ENCODE measurements around the gene C19orf44.

The C19orf44 gene

DNA sequence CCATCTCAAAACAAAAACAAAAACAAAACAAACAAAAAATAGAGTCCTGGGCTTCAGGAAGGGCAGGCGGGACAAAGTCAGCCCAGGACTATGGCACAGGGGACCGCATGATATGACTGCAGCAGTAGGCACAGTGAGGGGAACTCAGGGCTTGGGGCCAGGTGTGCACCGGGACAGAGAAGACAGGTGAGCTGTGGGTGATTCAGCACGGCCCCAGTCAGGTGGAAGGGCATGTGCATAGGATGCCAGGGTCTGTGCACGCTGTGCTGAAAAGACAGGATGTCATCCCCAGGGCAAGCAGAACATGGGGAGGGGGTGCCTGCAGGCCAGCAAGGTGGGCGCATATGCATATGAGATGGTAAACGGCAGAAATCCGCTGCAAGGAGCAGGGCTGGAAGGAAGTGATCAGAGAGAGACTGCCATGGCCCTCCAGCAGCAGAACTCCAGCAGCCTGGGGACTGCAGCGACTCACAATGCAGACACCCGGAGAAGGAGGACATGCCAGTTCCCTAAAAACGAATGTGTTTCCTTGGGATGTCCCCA, 39.5 kb upstream of the C19orf44 start:
- no peak overlapping the region for H3K4me3 ChIP-seq (replicated peaks in 1 of 2; ENCODE audit: low read depth in 2 of 2, low read length in 2 of 2)
- TF ChIP-seq CTCF (IDR thresholded peaks at IDR 0.05; ENCODE audit: low read depth, low read length), result no peak
- DNase-seq (ENCODE audit: low read depth in 2 of 2), result no peak

DNA sequence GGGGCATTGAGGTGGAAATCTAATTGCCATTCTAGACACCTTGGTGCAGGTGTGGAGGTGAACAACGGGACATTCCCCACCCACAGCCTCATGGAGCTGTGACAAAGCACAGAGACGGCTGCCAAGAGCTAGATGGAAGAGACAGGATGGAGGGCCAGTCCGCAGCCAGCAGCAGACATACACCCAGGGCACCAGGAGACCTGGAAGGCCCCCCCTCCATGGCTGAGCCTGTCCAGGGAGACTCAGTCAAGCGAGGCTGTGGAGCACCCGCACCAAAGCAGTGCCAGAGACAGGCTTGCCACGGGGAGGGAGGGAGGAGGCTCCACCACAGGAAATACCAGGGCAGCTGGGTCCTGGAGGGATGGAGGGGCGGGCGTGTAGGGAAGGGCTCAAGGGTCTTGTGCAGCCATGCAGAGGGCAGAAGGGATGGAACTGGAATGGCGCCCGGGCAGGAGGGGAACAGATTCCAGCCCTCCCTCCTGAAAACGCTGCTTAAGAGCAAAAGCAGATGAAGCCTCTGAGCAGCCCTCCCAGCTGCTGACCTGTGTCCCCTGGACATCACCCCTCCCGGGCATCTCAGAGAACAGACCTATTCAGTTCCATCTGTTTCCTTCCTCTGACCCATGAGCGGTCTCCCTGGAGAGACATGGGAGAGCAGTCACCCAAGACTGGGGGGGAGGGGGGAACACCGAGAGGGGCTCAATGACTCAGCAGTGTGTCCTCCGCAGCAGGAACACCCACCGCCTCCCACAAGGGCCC, 38.8 kb upstream of the C19orf44 start:
- peak overlapping the region in 1 of 2 donors; percentile 4 for H3K4me3 ChIP-seq (replicated peaks in 1 of 2; ENCODE audit: low read depth in 2 of 2, low read length in 2 of 2)
- peak; percentile 42 to 80 for DNase-seq (ENCODE audit: low read depth in 2 of 2)
- no peak for TF ChIP-seq CTCF (IDR thresholded peaks at IDR 0.05; ENCODE audit: low read depth, low read length)

DNA sequence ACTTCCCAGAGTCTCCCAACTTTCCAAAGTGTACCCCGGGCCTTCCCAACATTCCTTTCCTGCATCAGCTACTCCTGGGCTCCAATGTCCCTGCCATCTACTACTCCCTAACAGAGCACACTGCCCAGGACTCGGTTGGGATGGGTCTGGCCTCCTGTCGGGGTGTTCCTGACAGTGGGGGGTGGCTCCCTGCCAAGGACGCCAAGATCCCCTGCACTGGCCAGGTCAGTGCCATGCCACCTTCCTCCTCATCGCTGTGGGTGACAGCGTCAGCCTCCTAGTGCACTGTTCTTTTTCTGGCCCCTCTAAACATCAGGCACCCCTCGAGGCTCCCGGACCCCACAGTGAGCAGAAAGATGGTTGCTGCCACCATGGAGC, 38.3 kb upstream of the C19orf44 start:
- no peak for TF ChIP-seq CTCF (IDR thresholded peaks at IDR 0.05; ENCODE audit: low read depth, low read length)

GRCh38 chr19:16458391-16459341, 37.5 kb upstream of the C19orf44 start:
- TF ChIP-seq CTCF (IDR thresholded peaks at IDR 0.05; ENCODE audit: low read depth, low read length), result no peak
- H3K4me3 ChIP-seq (replicated peaks in 1 of 2; ENCODE audit: low read depth in 2 of 2, low read length in 2 of 2), result no peak overlapping the region
- no peak for DNase-seq (ENCODE audit: low read depth in 2 of 2)

More for the DNA sequence above, 38.3 kb upstream of the C19orf44 start:
- no peak for DNase-seq (ENCODE audit: low read depth in 2 of 2)
- H3K4me3 ChIP-seq (replicated peaks in 1 of 2; ENCODE audit: low read depth in 2 of 2, low read length in 2 of 2), result no peak overlapping the region

- DNase-seq (ENCODE audit: low read depth in 2 of 2), result no peak
- H3K4me3 ChIP-seq (replicated peaks in 1 of 2; ENCODE audit: low read depth in 2 of 2, low read length in 2 of 2), result no peak overlapping the region
- TF ChIP-seq CTCF (IDR thresholded peaks at IDR 0.05; ENCODE audit: low read depth, low read length), result no peak
Measured at GRCh38 chr19:16459680-16460079, 36.5 kb upstream of the C19orf44 start.

- TF ChIP-seq CTCF (IDR thresholded peaks at IDR 0.05; ENCODE audit: low read depth, low read length), result no peak
- no peak overlapping the region for H3K4me3 ChIP-seq (replicated peaks in 1 of 2; ENCODE audit: low read depth in 2 of 2, low read length in 2 of 2)
- no peak for DNase-seq (ENCODE audit: low read depth in 2 of 2)
Measured at GRCh38 chr19:16460454-16460853, 35.7 kb upstream of the C19orf44 start.

All from cardiac fibroblast (primary cell).